ENCODE measurements around the gene MAP2K6. TPM values are rescaled to one million over a fixed set of nuclear protein-coding genes. Genes with fewer than 3 reads are reported as not detected.

MAP2K6 gene
- total and polyA plus RNA-seq, 10 of the 15 experiments (the other 5 are each of a cell fraction or from before 2014, with no cell fraction given), result 15.6 to 70.3 (median 22.9) TPM

DNA sequence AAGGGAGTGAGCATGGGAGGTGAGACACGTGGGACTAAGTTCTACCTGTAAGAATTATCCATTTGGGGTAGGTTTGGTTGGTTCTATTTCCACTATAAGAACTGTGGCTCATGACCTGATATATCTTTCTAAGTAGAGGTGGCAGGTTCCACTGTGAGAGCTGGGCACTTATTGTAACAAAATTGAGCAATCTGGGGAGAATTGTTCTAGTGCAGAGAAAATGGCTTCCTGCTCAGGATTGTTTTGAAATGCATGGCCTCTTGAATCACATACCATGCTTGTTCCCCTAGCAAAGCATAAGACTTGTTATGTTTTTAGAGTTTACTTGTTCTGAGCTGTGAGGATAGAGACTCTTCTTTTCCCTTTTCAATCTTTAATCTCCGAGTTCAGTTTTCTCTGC lies 125.9 kb downstream of the MAP2K6 start (continued):
- TF ChIP-seq, protein P1, sequence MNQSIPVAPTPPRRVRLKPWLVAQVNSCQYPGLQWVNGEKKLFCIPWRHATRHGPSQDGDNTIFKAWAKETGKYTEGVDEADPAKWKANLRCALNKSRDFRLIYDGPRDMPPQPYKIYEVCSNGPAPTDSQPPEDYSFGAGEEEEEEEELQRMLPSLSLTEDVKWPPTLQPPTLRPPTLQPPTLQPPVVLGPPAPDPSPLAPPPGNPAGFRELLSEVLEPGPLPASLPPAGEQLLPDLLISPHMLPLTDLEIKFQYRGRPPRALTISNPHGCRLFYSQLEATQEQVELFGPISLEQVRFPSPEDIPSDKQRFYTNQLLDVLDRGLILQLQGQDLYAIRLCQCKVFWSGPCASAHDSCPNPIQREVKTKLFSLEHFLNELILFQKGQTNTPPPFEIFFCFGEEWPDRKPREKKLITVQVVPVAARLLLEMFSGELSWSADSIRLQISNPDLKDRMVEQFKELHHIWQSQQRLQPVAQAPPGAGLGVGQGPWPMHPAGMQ (IDR thresholded peaks at IDR 0.05; ENCODE audit: borderline replicate concordance), result no peak
- no peak for TF ChIP-seq EP300 (IDR thresholded peaks at IDR 0.05; ENCODE audit: borderline replicate concordance in 1 of 2, control insufficient read depth in 1 of 2, low read depth in 2 of 2, low read length in 2 of 2)
- TF ChIP-seq CHD4 (IDR thresholded peaks at IDR 0.05), result no peak
- no peak for TF ChIP-seq MEF2A (IDR thresholded peaks at IDR 0.05; ENCODE audit: insufficient read depth, low read depth, low read length)
- no peak for TF ChIP-seq KDM1A (IDR thresholded peaks at IDR 0.05; ENCODE audit: borderline replicate concordance)
- TF ChIP-seq, protein P2, sequence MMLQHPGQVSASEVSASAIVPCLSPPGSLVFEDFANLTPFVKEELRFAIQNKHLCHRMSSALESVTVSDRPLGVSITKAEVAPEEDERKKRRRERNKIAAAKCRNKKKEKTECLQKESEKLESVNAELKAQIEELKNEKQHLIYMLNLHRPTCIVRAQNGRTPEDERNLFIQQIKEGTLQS (IDR thresholded peaks at IDR 0.05; ENCODE audit: borderline replicate concordance, extremely low read depth, low read depth, low read length), result no peak

DNA sequence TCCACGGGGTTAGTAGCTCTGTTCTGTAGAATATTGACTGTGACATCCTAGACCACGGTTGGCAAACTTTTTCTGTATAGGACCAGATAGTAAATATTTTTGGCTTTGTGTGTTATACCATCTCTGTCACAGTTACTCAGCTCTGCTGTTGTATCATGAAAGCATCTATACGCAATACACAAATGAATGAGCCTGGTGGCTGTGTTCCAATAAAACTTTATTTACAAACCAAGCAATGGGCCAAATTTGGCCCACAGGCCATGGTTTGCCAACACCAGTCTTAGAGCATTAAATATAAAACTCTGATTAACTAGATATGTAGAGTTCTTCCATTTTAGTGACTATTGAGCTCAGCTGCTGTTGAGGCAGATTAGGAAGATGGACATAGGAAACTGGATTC lies 132.7 kb downstream of the MAP2K6 start:
- ChIA-PET SMC1A (ENCODE audit: uncharacterized antibody, unreplicated experiment) (interaction anchor here (1.1 to 2.4 kb wide), 5 partner anchors 8 to 282 kb away, joined by 3 to 15 read pairs (median 3); no protein-coding TSS in a partner anchor), RAD21 (ENCODE audit: unreplicated experiment) (interaction anchor here (0.6 to 0.8 kb wide), 2 partner anchors 30 to 62 kb away, joined by 3 read pairs; no protein-coding TSS in a partner anchor), POLR2A (no interaction called here), CTCF (interaction anchor here (0.9 to 4.1 kb wide), 4 partner anchors 9 to 61 kb away, joined by 3 to 22 read pairs (median 4); no protein-coding TSS in a partner anchor)
- in situ Hi-C loops (cut with MboI) (no loop called here), intact Hi-C loops (cut with micrococcal nuclease; ENCODE audit: unreplicated experiment) (no loop called here)
- peaks cover 0 to under 1% of the 10 kb centered on the region in 2 experiments; a peak in 1 of 4 replicates for H3K36me3 ChIP-seq (ENCODE audit: control insufficient read depth in 2 of 2, insufficient read depth in 2 of 2, low read length in 1 of 2)
- no peaks in the 10 kb centered on the region for H4K20me1 ChIP-seq (ENCODE audit: control insufficient read depth, insufficient read depth)
- DNase-seq (ENCODE audit: low read depth, low spot score) (no peak), FAIRE-seq (no peak), ATAC-seq (no peak)
- H3K9me3 ChIP-seq (replicated peaks; ENCODE audit: control insufficient read depth, insufficient read depth, low read length), result no peaks in the 10 kb centered on the region
- peak overlapping the region; percentile 1 for H3K27ac ChIP-seq (ENCODE audit: control insufficient read depth, insufficient read depth)
- H3K27me3 ChIP-seq (replicated peaks in 1 of 2; ENCODE audit: control insufficient read depth in 2 of 2, insufficient read depth in 2 of 2, low read length in 1 of 2), result no peaks in the 10 kb centered on the region
- peaks cover 15% of the 10 kb centered on the region; the same call in 1 of the 2 replicates for H3K4me1 ChIP-seq (ENCODE audit: control insufficient read depth, insufficient read depth, low read length)
- TF ChIP-seq CHD1 (IDR thresholded peaks at IDR 0.05; ENCODE audit: low read depth, low read length), result no peak
- TF ChIP-seq, protein P3, sequence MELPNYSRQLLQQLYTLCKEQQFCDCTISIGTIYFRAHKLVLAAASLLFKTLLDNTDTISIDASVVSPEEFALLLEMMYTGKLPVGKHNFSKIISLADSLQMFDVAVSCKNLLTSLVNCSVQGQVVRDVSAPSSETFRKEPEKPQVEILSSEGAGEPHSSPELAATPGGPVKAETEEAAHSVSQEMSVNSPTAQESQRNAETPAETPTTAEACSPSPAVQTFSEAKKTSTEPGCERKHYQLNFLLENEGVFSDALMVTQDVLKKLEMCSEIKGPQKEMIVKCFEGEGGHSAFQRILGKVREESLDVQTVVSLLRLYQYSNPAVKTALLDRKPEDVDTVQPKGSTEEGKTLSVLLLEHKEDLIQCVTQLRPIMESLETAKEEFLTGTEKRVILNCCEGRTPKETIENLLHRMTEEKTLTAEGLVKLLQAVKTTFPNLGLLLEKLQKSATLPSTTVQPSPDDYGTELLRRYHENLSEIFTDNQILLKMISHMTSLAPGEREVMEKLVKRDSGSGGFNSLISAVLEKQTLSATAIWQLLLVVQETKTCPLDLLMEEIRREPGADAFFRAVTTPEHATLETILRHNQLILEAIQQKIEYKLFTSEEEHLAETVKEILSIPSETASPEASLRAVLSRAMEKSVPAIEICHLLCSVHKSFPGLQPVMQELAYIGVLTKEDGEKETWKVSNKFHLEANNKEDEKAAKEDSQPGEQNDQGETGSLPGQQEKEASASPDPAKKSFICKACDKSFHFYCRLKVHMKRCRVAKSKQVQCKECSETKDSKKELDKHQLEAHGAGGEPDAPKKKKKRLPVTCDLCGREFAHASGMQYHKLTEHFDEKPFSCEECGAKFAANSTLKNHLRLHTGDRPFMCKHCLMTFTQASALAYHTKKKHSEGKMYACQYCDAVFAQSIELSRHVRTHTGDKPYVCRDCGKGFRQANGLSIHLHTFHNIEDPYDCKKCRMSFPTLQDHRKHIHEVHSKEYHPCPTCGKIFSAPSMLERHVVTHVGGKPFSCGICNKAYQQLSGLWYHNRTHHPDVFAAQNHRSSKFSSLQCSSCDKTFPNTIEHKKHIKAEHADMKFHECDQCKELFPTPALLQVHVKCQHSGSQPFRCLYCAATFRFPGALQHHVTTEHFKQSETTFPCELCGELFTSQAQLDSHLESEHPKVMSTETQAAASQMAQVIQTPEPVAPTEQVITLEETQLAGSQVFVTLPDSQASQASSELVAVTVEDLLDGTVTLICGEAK (IDR thresholded peaks at IDR 0.05; ENCODE audit: borderline replicate concordance), result peak; percentile 74
- no TSS peak for BruUV-seq (replicated peaks)
- H2AFZ ChIP-seq (ENCODE audit: control insufficient read depth, low read depth, low read length), result no peak overlapping the region
- no peaks in the 10 kb centered on the region for H3K79me2 ChIP-seq (ENCODE audit: control insufficient read depth, insufficient read depth, low read length)
- H3K9ac ChIP-seq (ENCODE audit: control insufficient read depth, insufficient read depth, low read length), result no peak overlapping the region
- WGBS (ENCODE audit: insufficient coverage, insufficient replicate concordance, low lambda C conversion rate, missing lambda C conversion rate), result 78% methylated on average over 3 of the region's 3 CpGs
- no peak overlapping the region for H3K4me3 ChIP-seq
- H3K4me2 ChIP-seq (ENCODE audit: control insufficient read depth, insufficient read depth), result 0 out of 2 replicates have a peak overlapping the region, but pooled peaks have one; percentile 1
